WTC11 (cell line): ENCODE measurements around the gene HPCAL1. TPM values are rescaled to one million over a fixed set of nuclear protein-coding genes. Genes with fewer than 3 reads are reported as not detected.

Source experiments
- ATAC-seq: fragments of 200-7000 bp; cut with Tn5 transposase; 2 replicates; pipeline ENCODE4 v1.10.0; 2021; ENCODE audit warnings: mild to moderate bottlenecking, moderate library complexity
- CTCF ChIA-PET: fragments of 300-600 bp; sonication (Branson Sonifier 250); formaldehyde crosslinking; loops from one replicate; lab custom pipeline; 2021; ENCODE audit warnings: antibody characterized with exemption; lab: Charles Lee
- POLR2A ChIA-PET: fragments of 350-600 bp; sonication (Branson Sonifier 250); formaldehyde crosslinking; loops from one replicate; lab custom pipeline; 2021; ENCODE audit warnings: antibody characterized with exemption; lab: Charles Lee
- DNase-seq: peaks from one replicate; pipeline ENCODE4 v3.0.0; 2021; ENCODE audit warnings: low spot score
- H3K27ac Mint-ChIP-seq: 2 replicates; pipeline ENCODE4 v1.8.0; 2021; ENCODE audit warnings: mixed read lengths
- H3K27me3 Mint-ChIP-seq: 2 replicates; pipeline ENCODE4 v1.8.0; 2021; ENCODE audit warnings: low read depth, mild to moderate bottlenecking, moderate library complexity, mixed read lengths
- H3K36me3 Mint-ChIP-seq: 2 replicates; pipeline ENCODE4 v1.8.0; 2021; ENCODE audit warnings: mixed read lengths
- H3K4me1 Mint-ChIP-seq: 2 replicates; pipeline ENCODE4 v1.8.0; 2022; ENCODE audit warnings: mixed read lengths
- H3K4me3 Mint-ChIP-seq: 2 replicates; pipeline ENCODE4 v1.8.0; 2021; ENCODE audit warnings: mild to moderate bottlenecking, moderate library complexity, mixed read lengths
- H3K9me3 Mint-ChIP-seq: 2 replicates; pipeline ENCODE4 v1.8.0; 2021; ENCODE audit warnings: mixed read lengths
- CREM ChIP-seq: sonication (generic); formaldehyde crosslinking; IDR thresholded peaks from 2 replicates; pipeline ENCODE4 v1.8.1; 2022; ENCODE audit warnings: mild to moderate bottlenecking, missing genetic modification reagents, moderate library complexity
- E2F1 ChIP-seq: sonication (generic); formaldehyde crosslinking; IDR thresholded peaks from 2 replicates; pipeline ENCODE4 v1.8.0; 2022; ENCODE audit warnings: mild to moderate bottlenecking, missing genetic modification reagents
- E2F4 ChIP-seq: sonication (generic); formaldehyde crosslinking; IDR thresholded peaks from 2 replicates; pipeline ENCODE4 v1.8.1; 2022; ENCODE audit warnings: low read depth, mild to moderate bottlenecking, moderate library complexity, missing genetic modification reagents, borderline replicate concordance
- ETV6 ChIP-seq: sonication (generic); formaldehyde crosslinking; IDR thresholded peaks from 2 replicates; pipeline ENCODE4 v1.8.1; 2022; ENCODE audit warnings: mild to moderate bottlenecking, missing genetic modification reagents
- FOXJ3 ChIP-seq: sonication (generic); formaldehyde crosslinking; IDR thresholded peaks from 2 replicates; pipeline ENCODE4 v1.9.0; 2021; ENCODE audit warnings: missing genetic modification reagents, mild to moderate bottlenecking, borderline replicate concordance
- FOXK1 ChIP-seq: sonication (generic); formaldehyde crosslinking; IDR thresholded peaks from 2 replicates; pipeline ENCODE4 v1.8.0; 2022; ENCODE audit warnings: mild to moderate bottlenecking, moderate library complexity, missing genetic modification reagents
- FOXP1 ChIP-seq: sonication (generic); formaldehyde crosslinking; IDR thresholded peaks from 2 replicates; pipeline ENCODE4 v1.8.0; 2022; ENCODE audit warnings: missing genetic modification reagents, mild to moderate bottlenecking, moderate library complexity, borderline replicate concordance
- GABPB1 ChIP-seq: sonication (generic); formaldehyde crosslinking; IDR thresholded peaks from 2 replicates; pipeline ENCODE4 v1.8.1; 2023; ENCODE audit warnings: mild to moderate bottlenecking, missing genetic modification reagents
- MYBL2 ChIP-seq: sonication (generic); formaldehyde crosslinking; IDR thresholded peaks from 2 replicates; pipeline ENCODE4 v1.8.1; 2023; ENCODE audit warnings: mild to moderate bottlenecking, moderate library complexity, missing genetic modification reagents
- NR1H2 ChIP-seq: sonication (generic); formaldehyde crosslinking; IDR thresholded peaks from 2 replicates; pipeline ENCODE4 v1.9.0; 2021; ENCODE audit warnings: mild to moderate bottlenecking, moderate library complexity, missing genetic modification reagents
- PREB ChIP-seq: sonication (generic); formaldehyde crosslinking; IDR thresholded peaks from 2 replicates; pipeline ENCODE4 v1.8.1; 2022; ENCODE audit warnings: mild to moderate bottlenecking, missing genetic modification reagents, moderate library complexity, borderline replicate concordance
- ZMAT4 ChIP-seq: fragments of 250-450 bp; sonication (Bioruptor Pico); IDR thresholded peaks from 2 replicates; pipeline ENCODE4 v1.9.0; 2021; ENCODE audit warnings: mild to moderate bottlenecking
- ZSCAN18 ChIP-seq: fragments of 250-450 bp; sonication (Bioruptor Pico); IDR thresholded peaks from 2 replicates; pipeline ENCODE4 v2.1.2; 2022; ENCODE audit warnings: mild to moderate bottlenecking, moderate library complexity
- total RNA-seq: library from RNA; stranded (reverse); gene quantifications from 3 replicates; pipeline ENCODE4 v1.2.3, GENCODE V29; 2021
- TF ChIP-seq, protein P1 (sequence below): fragments of 250-450 bp; sonication (Bioruptor Pico); IDR thresholded peaks from 2 replicates; pipeline ENCODE4 v1.9.0; 2021; ENCODE audit warnings: mild to moderate bottlenecking
- TF ChIP-seq, protein P2 (sequence below): sonication (generic); formaldehyde crosslinking; conservative IDR thresholded peaks from 2 replicates; pipeline ENCODE4 v1.8.1; 2022; ENCODE audit warnings: mild to moderate bottlenecking, missing genetic modification reagents

The HPCAL1 gene
- total RNA-seq, 1 experiment from 2014 or later: 11.8 TPM

GRCh38 chr2:10317646-10318045 lies 14.9 kb downstream of the HPCAL1 start (continued):
- TF ChIP-seq, protein P1, sequence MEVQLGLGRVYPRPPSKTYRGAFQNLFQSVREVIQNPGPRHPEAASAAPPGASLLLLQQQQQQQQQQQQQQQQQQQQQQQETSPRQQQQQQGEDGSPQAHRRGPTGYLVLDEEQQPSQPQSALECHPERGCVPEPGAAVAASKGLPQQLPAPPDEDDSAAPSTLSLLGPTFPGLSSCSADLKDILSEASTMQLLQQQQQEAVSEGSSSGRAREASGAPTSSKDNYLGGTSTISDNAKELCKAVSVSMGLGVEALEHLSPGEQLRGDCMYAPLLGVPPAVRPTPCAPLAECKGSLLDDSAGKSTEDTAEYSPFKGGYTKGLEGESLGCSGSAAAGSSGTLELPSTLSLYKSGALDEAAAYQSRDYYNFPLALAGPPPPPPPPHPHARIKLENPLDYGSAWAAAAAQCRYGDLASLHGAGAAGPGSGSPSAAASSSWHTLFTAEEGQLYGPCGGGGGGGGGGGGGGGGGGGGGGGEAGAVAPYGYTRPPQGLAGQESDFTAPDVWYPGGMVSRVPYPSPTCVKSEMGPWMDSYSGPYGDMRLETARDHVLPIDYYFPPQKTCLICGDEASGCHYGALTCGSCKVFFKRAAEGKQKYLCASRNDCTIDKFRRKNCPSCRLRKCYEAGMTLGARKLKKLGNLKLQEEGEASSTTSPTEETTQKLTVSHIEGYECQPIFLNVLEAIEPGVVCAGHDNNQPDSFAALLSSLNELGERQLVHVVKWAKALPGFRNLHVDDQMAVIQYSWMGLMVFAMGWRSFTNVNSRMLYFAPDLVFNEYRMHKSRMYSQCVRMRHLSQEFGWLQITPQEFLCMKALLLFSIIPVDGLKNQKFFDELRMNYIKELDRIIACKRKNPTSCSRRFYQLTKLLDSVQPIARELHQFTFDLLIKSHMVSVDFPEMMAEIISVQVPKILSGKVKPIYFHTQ (CRISPR knock-in tag): no peak
- TF ChIP-seq, all 79 proteins: peak for 0

DNA sequence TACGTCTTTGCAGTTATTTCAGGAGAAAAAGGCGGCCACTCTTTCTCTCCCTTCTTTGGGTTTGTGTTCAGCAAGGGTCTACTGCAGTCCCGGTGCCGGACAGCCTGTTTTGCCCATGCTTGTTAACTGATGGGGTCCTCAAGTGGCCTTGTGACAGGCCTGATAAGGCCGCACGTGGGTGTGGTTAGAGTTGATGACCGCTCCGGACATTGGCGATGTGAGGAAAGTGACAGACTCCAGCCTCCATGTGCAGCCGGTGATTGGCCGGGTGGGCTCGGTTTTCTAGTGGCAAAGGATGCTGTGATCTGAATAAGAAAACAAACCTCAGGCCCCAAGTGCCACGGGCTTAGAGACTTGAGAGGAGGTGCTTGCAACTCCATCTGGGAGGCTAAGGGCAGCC lies 15.6 kb downstream of the HPCAL1 start:
- POLR2A ChIA-PET: no interaction called here
- DNase-seq: no peak

DNA sequence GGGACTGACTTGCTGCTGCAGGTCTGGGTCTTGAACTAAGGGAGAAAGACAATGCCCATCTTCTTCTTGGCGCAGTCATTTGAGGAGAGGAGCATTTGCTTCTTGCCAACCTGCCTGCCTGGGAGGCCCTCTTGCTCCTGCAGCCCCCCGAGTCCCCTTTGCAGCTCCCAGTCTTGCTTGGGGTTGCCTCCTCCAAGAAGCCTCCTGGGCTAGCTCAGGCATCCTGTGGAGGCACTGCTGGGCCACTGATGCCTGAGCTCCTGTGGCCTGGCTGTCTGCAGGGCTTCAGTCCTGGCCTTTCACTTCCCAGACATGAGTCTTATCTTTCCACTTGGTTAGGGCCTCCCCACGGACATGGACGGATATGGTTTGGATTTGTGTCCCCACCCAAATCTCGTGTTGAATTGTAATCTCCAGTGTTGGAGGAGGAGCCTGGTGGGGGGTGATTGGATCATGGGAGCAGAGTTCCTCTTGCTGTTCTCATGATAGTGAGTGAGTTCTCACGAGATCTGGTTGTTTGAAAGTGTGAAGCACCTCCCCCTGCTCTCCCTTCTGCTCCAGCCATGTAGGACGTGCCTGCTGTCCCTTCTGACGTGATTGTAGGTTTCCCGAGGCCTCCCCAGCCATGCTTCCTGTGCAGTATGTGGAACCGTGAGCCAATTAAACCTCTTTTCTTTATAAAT lies 17.3 kb downstream of the HPCAL1 start:
- ChIA-PET CTCF (no interaction called here), POLR2A (no interaction called here)
- TF ChIP-seq FOXK1 (no peak), NR1H2 (CRISPR knock-in tag) (no peak), CREM (no peak), ZMAT4 (no peak), GABPB1 (CRISPR knock-in tag) (no peak)
- Mint-ChIP-seq H3K9me3 (peaks cover 9% of the 10 kb centered on the region), H3K27ac (no peak overlapping the region), H3K36me3 (peaks cover 8% of the 10 kb centered on the region; the same call in 1 of the 2 replicates), H3K4me1 (peaks cover 35% of the 10 kb centered on the region), H3K4me3 (no peak overlapping the region), H3K27me3 (no peaks in the 10 kb centered on the region)
- DNase-seq (no peak), ATAC-seq (no peak)

More for the DNA sequence above, 15.6 kb downstream of the HPCAL1 start:
- Mint-ChIP-seq H3K4me1 (peaks cover 19% of the 10 kb centered on the region), H3K9me3 (peaks cover 5% of the 10 kb centered on the region), H3K36me3 (peaks cover 4% of the 10 kb centered on the region; the same call in 1 of the 2 replicates), H3K4me3 (no peak overlapping the region), H3K27me3 (no peaks in the 10 kb centered on the region), H3K27ac (no peak overlapping the region)
- CTCF ChIA-PET: interaction anchor here (0.5 to 2.6 kb wide), 10 partner anchors 11 to 117 kb away, joined by 3 to 42 read pairs (median 6); partner anchors contain the start of gene HPCAL1
- no peak for ATAC-seq
- TF ChIP-seq, protein P2, sequence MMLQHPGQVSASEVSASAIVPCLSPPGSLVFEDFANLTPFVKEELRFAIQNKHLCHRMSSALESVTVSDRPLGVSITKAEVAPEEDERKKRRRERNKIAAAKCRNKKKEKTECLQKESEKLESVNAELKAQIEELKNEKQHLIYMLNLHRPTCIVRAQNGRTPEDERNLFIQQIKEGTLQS (CRISPR knock-in tag): no peak
- TF ChIP-seq PREB (CRISPR knock-in tag): no peak

DNA sequence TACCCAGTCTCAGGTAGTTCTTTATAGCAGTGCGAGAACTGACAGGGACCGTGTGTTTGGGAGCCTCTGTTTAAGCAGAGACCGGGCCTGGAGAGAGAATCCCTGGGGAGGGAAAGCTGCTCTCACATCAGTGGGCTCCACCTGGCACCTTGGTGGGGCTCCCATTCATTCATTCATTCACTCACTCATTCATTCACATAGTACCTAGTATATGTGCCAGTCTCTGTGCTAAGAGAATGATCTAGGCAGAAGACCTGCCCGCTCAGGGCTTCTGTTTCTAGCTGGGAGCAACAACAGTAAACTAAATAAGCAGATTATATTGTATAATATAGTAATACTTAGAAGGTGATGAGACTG lies 17.8 kb downstream of the HPCAL1 start:
- H3K4me1 Mint-ChIP-seq: peaks cover 40% of the 10 kb centered on the region
- ChIA-PET CTCF (interaction anchor here (0.7 kb wide), 1 partner anchor 89 kb away, joined by 3 read pairs; no protein-coding TSS in a partner anchor), POLR2A (no interaction called here)
- no peaks in the 10 kb centered on the region for H3K27me3 Mint-ChIP-seq
- no peak for ATAC-seq
- no peak overlapping the region for H3K4me3 Mint-ChIP-seq
- H3K9me3 Mint-ChIP-seq: peaks cover 9% of the 10 kb centered on the region
- no peak overlapping the region for H3K27ac Mint-ChIP-seq
- H3K36me3 Mint-ChIP-seq: peaks cover 8% of the 10 kb centered on the region; the same call in 1 of the 2 replicates
- DNase-seq: no peak
- TF ChIP-seq E2F4 (CRISPR knock-in tag): no peak
- TF ChIP-seq FOXP1: no peak
- TF ChIP-seq FOXJ3 (CRISPR knock-in tag): no peak
- TF ChIP-seq ZSCAN18 (CRISPR knock-in tag): no peak
- TF ChIP-seq, protein P1 (CRISPR knock-in tag): no peak
- TF ChIP-seq FOXK1: no peak
- TF ChIP-seq E2F1: no peak
- TF ChIP-seq ETV6: no peak
- no peak for TF ChIP-seq CREM
- TF ChIP-seq MYBL2 (CRISPR knock-in tag): no peak
